Activated gamma-delta T cell treated with Interleukin-2 at 50 U/mL for 16 hours (primary cell): ENCODE results near the gene PDLIM3.
"Not testable (repeated sequence)": the region's sequence is repeated elsewhere in the genome, so short reads cannot be mapped to it uniquely, and the experiment has no call there.

Source experiments
- DNase-seq: peaks from one replicate; pipeline ENCODE4 v3.0.0-alpha.2; 2020

The PDLIM3 gene

DNA sequence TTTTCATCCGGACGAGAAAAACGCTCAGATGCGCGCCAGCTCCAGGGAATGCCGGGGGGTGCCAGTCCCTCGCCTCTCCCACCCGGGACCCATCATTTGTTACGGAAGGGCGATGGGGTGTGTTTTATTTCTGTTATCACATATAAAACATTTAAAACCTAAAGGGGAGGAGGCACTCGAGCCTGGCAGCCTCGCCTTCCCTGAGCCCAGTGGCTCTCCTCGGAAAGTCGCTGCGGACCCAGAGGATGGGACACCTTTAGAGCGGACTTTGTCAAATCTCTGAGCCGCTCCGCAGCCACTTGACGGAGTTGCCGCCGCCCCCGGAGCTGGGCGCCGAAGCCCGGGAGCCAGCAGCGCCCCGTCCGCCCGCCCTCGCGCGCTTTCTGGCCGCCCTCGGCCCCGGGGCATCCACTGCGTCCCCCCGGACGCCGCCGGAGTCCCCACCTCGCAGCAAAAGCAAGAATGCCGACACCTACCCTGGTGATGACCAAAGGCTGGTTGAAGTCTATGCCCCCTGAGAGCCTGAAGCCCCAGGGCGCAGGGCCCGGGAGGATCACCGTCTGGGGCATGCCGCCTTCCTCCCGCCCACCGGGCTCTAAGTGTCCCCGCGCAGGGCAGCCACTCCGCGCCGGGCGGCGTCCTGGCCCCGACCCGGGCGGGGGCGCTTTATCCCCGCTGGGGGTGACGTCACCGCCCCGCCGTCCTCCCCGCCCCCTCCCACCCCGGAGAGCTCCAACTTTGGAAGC lies at the start of gene PDLIM3:
PDLIM3 (minus strand) TSS at position 642 of the 746 bp plus-strand sequence; CDS start at position 569, 73 bp downstream.
- DNase-seq = no peak

- no peak for DNase-seq
Observed at GRCh38 chr4:185583813-185584212, 48.5 kb upstream of the PDLIM3 start.

GRCh38 chr4:185582651-185583400 lies 47.5 kb upstream of the PDLIM3 start:
- no peak for DNase-seq

GRCh38 chr4:185580699-185581098 lies 45.4 kb upstream of the PDLIM3 start:
- DNase-seq = no peak

GRCh38 chr4:185578284-185578683 lies 43.0 kb upstream of the PDLIM3 start:
- no peak for DNase-seq

- no peak for DNase-seq
Observed at GRCh38 chr4:185576962-185577950, 41.9 kb upstream of the PDLIM3 start.

DNA sequence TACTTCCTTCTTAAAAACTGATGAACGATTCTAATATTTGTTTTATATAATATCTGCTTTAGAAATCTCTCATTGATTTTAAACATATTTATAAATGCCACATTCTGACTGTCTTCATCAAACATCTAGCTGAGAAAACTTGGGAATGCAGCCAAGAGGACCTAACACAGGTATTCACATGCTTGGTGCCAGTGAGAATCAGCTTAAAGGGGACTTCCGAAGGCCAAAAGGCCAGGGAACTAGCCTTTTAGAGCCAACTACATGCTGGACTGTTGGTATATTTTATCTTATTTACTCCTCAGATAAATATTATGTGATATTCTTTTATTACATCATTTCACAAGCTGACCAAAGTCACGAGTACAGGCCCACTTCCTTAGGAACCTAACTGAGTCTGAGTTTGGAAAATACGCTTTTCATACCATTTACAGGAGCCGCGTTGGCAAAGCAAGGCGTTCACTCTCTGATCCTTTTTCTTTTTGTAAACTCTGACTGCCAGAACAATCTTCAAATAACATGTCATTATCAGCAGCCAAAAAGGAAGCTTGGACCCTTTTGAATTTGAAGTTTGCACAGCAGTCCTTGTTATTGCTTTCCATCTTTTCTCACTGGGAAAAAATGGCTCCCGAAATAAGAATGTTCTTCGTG lies 41.1 kb upstream of the PDLIM3 start:
- no peak for DNase-seq

GRCh38 chr4:185573651-185574199 lies 38.4 kb upstream of the PDLIM3 start:
- no peak for DNase-seq

DNA sequence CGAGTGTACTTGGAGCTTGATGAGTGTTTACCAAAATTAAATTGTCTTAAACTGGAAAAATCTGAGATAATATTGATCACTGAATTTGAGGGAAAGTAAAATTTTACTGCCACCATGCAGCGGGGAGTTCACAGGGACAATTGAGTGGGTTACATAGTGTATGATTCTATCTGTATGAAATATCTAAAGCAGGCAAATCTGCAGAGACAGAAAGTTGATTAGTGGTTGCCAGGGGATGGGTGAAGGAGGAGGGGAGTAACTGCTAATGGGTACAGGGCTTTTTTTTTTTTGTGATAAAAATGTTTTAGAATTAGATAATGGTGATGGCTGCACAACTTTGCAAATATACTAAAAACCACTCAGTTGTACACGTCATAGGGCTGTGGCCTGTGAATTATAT lies 35.4 kb upstream of the PDLIM3 start:
- no peak for DNase-seq

- no peak for DNase-seq
Observed at GRCh38 chr4:185567381-185568376, 32.4 kb upstream of the PDLIM3 start.

GRCh38 chr4:185566972-185567371 lies 31.7 kb upstream of the PDLIM3 start:
- DNase-seq = no peak

GRCh38 chr4:185566425-185566824 lies 31.1 kb upstream of the PDLIM3 start:
- DNase-seq = no peak

DNA sequence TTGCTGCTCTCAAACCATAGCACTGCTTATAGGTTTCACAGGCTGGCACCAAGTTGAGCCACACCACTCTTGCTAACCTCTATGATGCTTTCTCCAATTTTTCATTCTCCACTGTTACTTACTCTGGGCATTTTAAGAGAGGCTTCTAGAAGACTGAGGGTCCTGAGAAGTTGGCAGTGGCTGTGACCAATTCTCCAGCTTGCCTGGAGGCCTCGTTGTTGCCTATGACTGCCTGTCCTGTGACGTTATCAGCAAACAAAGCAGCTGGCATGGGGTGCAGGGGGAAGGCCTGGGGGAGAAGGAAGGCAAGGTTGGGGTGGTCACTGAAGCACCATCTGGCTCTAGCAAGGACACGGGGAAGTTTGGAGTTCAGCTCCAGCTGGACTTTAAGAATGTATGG lies 30.4 kb upstream of the PDLIM3 start:
- DNase-seq = no peak

DNA sequence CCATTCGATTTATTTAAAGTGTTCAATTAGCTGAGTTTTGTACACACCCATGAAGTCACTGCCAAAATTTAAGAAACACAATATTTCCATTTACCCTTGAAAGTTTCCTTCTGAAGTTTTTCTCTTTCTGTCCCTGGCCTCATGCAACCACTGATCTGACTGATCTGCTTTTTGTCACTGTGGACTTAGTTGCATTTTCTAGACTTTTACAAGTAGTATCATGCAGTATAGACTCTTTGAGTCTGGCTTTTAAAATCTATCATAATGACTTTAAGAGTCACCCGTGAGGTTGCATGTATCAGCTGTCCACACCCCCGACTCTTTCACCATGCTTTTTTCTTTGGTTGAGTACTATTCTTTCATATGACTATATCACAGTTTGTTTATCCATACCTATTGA lies 29.0 kb upstream of the PDLIM3 start:
- DNase-seq = no peak

GRCh38 chr4:185562531-185562930 lies 27.2 kb upstream of the PDLIM3 start:
- no peak for DNase-seq

GRCh38 chr4:185560316-185560715 lies 25.0 kb upstream of the PDLIM3 start:
- DNase-seq = no peak

DNA sequence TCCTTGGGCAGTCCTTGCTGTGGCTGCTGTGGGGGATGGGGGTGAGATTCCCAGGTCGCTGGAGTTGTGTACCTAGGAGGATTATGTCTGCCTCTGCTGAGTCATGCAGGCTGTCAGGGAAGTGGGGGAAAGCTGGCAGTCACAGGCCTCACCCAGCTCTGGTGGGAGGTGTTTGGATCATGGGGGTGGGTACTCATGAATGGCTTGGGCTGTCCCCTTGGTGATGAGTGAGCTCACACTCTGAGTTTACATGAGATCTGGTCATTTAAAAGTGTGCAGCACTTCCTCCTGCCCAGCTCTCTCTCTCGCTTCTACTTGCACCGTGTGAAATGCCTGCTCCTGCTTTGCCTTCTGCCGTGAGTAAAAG lies 24.6 kb upstream of the PDLIM3 start:
- DNase-seq = no peak

DNA sequence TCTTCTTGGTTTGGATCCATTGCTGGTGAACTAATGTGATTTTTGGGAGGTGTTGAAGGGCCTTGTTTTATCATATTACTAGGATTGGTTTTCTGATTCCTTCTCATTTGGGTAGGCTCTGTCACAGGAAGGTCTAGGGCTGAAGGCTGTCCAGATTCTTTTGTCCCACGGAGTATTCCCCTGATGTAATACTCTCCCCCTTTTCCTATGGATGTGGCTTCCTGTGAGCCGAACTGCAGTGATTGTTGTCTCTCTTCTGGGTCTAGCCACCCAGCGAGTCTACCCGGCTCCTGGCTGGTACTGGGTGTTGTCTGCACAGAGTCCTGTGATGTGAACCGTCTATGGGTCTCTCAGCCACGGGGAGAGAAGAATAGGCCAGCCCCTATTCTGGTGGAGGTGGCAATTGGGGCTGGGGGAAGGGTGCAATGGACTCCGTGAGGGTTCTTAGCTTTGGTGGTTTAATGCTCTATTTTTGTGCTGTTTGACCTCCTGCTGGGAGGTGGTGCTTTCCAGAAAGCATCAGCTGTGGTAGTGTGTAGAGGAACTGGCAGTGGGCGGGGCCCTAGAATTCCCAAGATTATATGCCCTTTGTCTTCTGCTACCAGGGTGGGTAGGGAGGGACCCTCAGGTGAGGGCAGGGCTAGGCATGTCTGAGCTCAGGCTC lies 24.1 kb upstream of the PDLIM3 start:
- not testable (repeated sequence) for DNase-seq

GRCh38 chr4:185554365-185555126 lies 19.2 kb upstream of the PDLIM3 start:
- no peak for DNase-seq

- DNase-seq = no peak
Observed at GRCh38 chr4:185552254-185552653, 16.9 kb upstream of the PDLIM3 start.
